ENCODE results near the gene POC1A. TPM values are rescaled to one million over a fixed set of nuclear protein-coding genes. Genes with fewer than 3 reads are reported as not detected.

POC1A gene
- total and polyA plus RNA-seq, 2 donors (not counting 3 experiments of a cell fraction or from before 2014, with no cell fraction given): 14.8 to 19.4 TPM

- FAIRE-seq (no peak), DNase-seq (ENCODE audit: low read depth, low spot score) (no peak)
- ChIA-PET CTCF (interaction anchor here (1.4 kb wide), 1 partner anchor 127 kb away, joined by 4 read pairs; no protein-coding TSS in a partner anchor), POLR2A (no interaction called here)
- Histone ChIP-seq H3K4me1 (ENCODE audit: control insufficient read depth, extremely low read depth, insufficient read depth, low read length) (peaks cover 9% of the 10 kb centered on the region), H3K27me3 (ENCODE audit: control insufficient read depth in 2 of 2, insufficient read depth in 2 of 2, low read length in 2 of 2) (no peaks in the 10 kb centered on the region), H2AFZ (ENCODE audit: low read depth, low read length) (no peak overlapping the region), H3K9ac (replicated peaks; ENCODE audit: extremely low read depth, insufficient read depth, low read length) (no peak overlapping the region), H3K36me3 (ENCODE audit: control insufficient read depth in 2 of 2, extremely low read depth in 1 of 2, insufficient read depth in 2 of 2, low read length in 2 of 2) (no peaks in the 10 kb centered on the region), H3K4me2 (ENCODE audit: insufficient read depth, low read length) (no peak overlapping the region), H3K4me3 (replicated peaks in 1 of 3; ENCODE audit: insufficient read depth in 1 of 3, low read depth in 1 of 3, low read length in 3 of 3) (no peak overlapping the region), H3K79me2 (ENCODE audit: control insufficient read depth, insufficient read depth, low read length) (no peaks in the 10 kb centered on the region), H3K9me3 (replicated peaks; ENCODE audit: control insufficient read depth, insufficient read depth, low read length) (no peaks in the 10 kb centered on the region), H4K20me1 (replicated peaks; ENCODE audit: control insufficient read depth, extremely low read depth, insufficient read depth, low read length) (no peaks in the 10 kb centered on the region), H3K27ac (ENCODE audit: insufficient read depth, low read depth, low read length) (no peak overlapping the region), H3K9me1 (replicated peaks; ENCODE audit: control insufficient read depth, extremely low read depth, insufficient read depth, low read length) (no peaks in the 10 kb centered on the region)
- BruUV-seq (replicated peaks): no TSS peak
- TF ChIP-seq MYC (IDR thresholded peaks at IDR 0.05; ENCODE audit: low read depth, low read length) (no peak), EZH2 (IDR thresholded peaks at IDR 0.05; ENCODE audit: borderline replicate concordance, low read depth, low read length, severe bottlenecking) (no peak), POLR2AphosphoS5 (IDR thresholded peaks at IDR 0.05; ENCODE audit: insufficient read depth, low read depth, low read length) (no peak), CTCF (IDR thresholded peaks at IDR 0.05; ENCODE audit: extremely low read depth in 1 of 2, insufficient read depth in 1 of 2, low read depth in 1 of 2, low read length in 2 of 2) (no peak), JUN (IDR thresholded peaks at IDR 0.05; ENCODE audit: borderline replicate concordance, insufficient read depth, insufficient read length, low read depth) (no peak), GATA2 (IDR thresholded peaks at IDR 0.05; ENCODE audit: insufficient read depth, insufficient read length, low read depth, low read length) (no peak), MAX (IDR thresholded peaks at IDR 0.05; ENCODE audit: insufficient read depth, insufficient read length) (no peak), FOS (IDR thresholded peaks at IDR 0.05; ENCODE audit: borderline replicate concordance, insufficient read depth, low read length) (no peak), POLR2A (IDR thresholded peaks at IDR 0.05; ENCODE audit: low read depth, low read length) (no peak)
- dilution Hi-C loops (cut with MboI; ENCODE audit: extremely low pct_ligation_motif_present, low sequenced_read_pairs): no loop called here
- intact Hi-C loops (cut with micrococcal nuclease): no loop called here
These were observed 23.1 kb downstream of the POC1A start for GRCh38 chr3:52130966-52131622.

All from endothelial cell of umbilical vein (primary cell).